H1 (cell line): Measurements from ENCODE around the gene ORAI1. TPM values are rescaled to one million over a fixed set of nuclear protein-coding genes. Genes with fewer than 3 reads are reported as not detected.

Experiments used
- CTCF ChIA-PET: fragments of 300-600 bp; sonication (Branson Sonifier 250); formaldehyde crosslinking; loops from one replicate; lab custom pipeline; 2021; ENCODE audit not compliant: partially characterized antibody; lab: Charles Lee
- POLR2A ChIA-PET: fragments of 300-600 bp; sonication (Branson Sonifier 250); formaldehyde crosslinking; loops from one replicate; lab custom pipeline; 2021; ENCODE audit warnings: inconsistent platforms; ENCODE audit not compliant: partially characterized antibody; lab: Charles Lee
- DNase-seq, 2 experiments: peaks; one replicate each; pipeline versions ENCODE4 v3.0.0 to v3.0.0-alpha.2; 2010 to 2022; ENCODE audit warnings: low spot score in 2 of 2, low read depth in 1 of 2, mixed read lengths in 1 of 2
- FAIRE-seq: peaks from 2 replicates; lab custom pipeline; 2011; peaks lifted over from hg19 to GRCh38; lab: Jason Lieb, UNC
- H2AFZ ChIP-seq: 2 replicates; pipeline ENCODE4 v1.8.1; 2012; ENCODE audit warnings: low read length, inconsistent platforms
- H2AK5ac ChIP-seq: 2 replicates; pipeline ENCODE4 v1.6.1; 2013; ENCODE audit warnings: low read depth, low read length
- H2BK120ac ChIP-seq: replicated peaks from 2 replicates; pipeline ENCODE3; 2013; ENCODE audit warnings: low read depth, low read length, inconsistent platforms
- H2BK12ac ChIP-seq: 2 replicates; pipeline ENCODE4 v1.6.1; 2013; ENCODE audit warnings: low read depth, low read length
- H2BK15ac ChIP-seq: 2 replicates; pipeline ENCODE4 v1.6.1; 2013; ENCODE audit warnings: low read length
- H2BK20ac ChIP-seq: 2 replicates; pipeline ENCODE4 v1.6.1; 2013; ENCODE audit warnings: low read length
- H2BK5ac ChIP-seq: 2 replicates; pipeline ENCODE4 v1.6.1; 2013; ENCODE audit warnings: low read depth, low read length
- H3K14ac ChIP-seq: 2 replicates; pipeline ENCODE4 v1.6.1; 2013; ENCODE audit warnings: inconsistent platforms; ENCODE audit not compliant: insufficient read length
- H3K18ac ChIP-seq: 2 replicates; pipeline ENCODE4 v1.6.1; 2013; ENCODE audit warnings: low read length; ENCODE audit errors: extremely low read depth
- H3K23ac ChIP-seq: 2 replicates; pipeline ENCODE4 v1.6.1; 2013; ENCODE audit warnings: inconsistent platforms; ENCODE audit not compliant: insufficient read length
- H3K23me2 ChIP-seq: 2 replicates; pipeline ENCODE4 v1.6.1; 2013; ENCODE audit warnings: low read depth, low read length
- H3K27ac ChIP-seq: 2 replicates; pipeline ENCODE4 v1.6.1; 2011; ENCODE audit warnings: low read depth, low read length, inconsistent platforms
- H3K27me3 ChIP-seq, 4 experiments: replicated peaks in 1 of 4; 1 replicate in 1 of 4; 2 replicates in 3 of 4; pipeline versions ENCODE4 v1.6.1 to v1.8.1; 2011 to 2013; ENCODE audit warnings: low read length in 3 of 4, mild to moderate bottlenecking in 3 of 4, inconsistent platforms in 2 of 4, mixed read lengths in 2 of 4, moderate library complexity in 1 of 4; ENCODE audit not compliant: control insufficient read depth in 3 of 4, insufficient read depth in 3 of 4; ENCODE audit errors: extremely low read depth in 1 of 4
- H3K36me3 ChIP-seq, 4 experiments: 2 replicates each; pipeline versions ENCODE4 v1.6.1 to v1.8.1; 2011 to 2013; ENCODE audit warnings: mild to moderate bottlenecking in 4 of 4, low read length in 3 of 4, moderate library complexity in 2 of 4, control low read depth in 1 of 4, inconsistent platforms in 1 of 4; ENCODE audit not compliant: insufficient read depth in 4 of 4, control insufficient read depth in 2 of 4
- H3K4ac ChIP-seq: replicated peaks from 2 replicates; pipeline ENCODE3; 2013; ENCODE audit warnings: low read length, low read depth, mixed read lengths, inconsistent platforms; ENCODE audit not compliant: insufficient read length
- H3K4me1 ChIP-seq, 4 experiments: replicated peaks in 1 of 4; 1 replicate in 1 of 4; 2 replicates in 3 of 4; pipeline versions ENCODE4 v1.6.1 to v1.8.1; 2011 to 2013; ENCODE audit warnings: low read length in 3 of 4, inconsistent platforms in 2 of 4, mixed read lengths in 1 of 4; ENCODE audit not compliant: insufficient read depth in 4 of 4, control insufficient read depth in 3 of 4
- H3K4me2 ChIP-seq, 2 experiments: 2 replicates each; pipeline versions ENCODE4 v1.6.1 to v1.8.1; 2011 to 2013; ENCODE audit warnings: low read depth in 2 of 2, low read length in 2 of 2, control low read depth in 1 of 2, inconsistent platforms in 1 of 2, mild to moderate bottlenecking in 1 of 2; ENCODE audit not compliant: insufficient read depth in 1 of 2
- H3K4me3 ChIP-seq, 4 experiments: fragments of 200-600, 300-600 bp in 1 of 4; sonication (generic), shearing (Covaris generic), sonication (Bioruptor Twin) in 1 of 4; 2 replicates each; pipeline versions ENCODE4 v1.5.1 to v1.8.1; 2011 to 2016; ENCODE audit warnings: low read length in 4 of 4, low read depth in 3 of 4, control low read depth in 2 of 4, inconsistent platforms in 2 of 4, mild to moderate bottlenecking in 2 of 4, mixed read lengths in 1 of 4, moderate library complexity in 1 of 4; ENCODE audit not compliant: insufficient read depth in 2 of 4; ENCODE audit errors: extremely low read depth in 1 of 4
- H3K56ac ChIP-seq: replicated peaks from 2 replicates; pipeline ENCODE3; 2013; ENCODE audit warnings: low read depth, mild to moderate bottlenecking, mixed read lengths, low read length, inconsistent platforms; ENCODE audit not compliant: insufficient read length
- H3K79me1 ChIP-seq: 2 replicates; pipeline ENCODE4 v1.6.1; 2013; ENCODE audit warnings: low read depth, low read length, control low read depth
- H3K79me2 ChIP-seq, 2 experiments: 2 replicates each; pipeline versions ENCODE4 v1.6.1 to v1.8.1; 2012 to 2013; ENCODE audit warnings: low read length in 2 of 2, mild to moderate bottlenecking in 2 of 2, inconsistent platforms in 1 of 2; ENCODE audit not compliant: insufficient read depth in 2 of 2, control insufficient read depth in 1 of 2
- H3K9ac ChIP-seq, 4 experiments: replicated peaks in 1 of 4; 1 replicate in 1 of 4; 2 replicates in 3 of 4; pipeline versions ENCODE4 v1.6.1 to v1.8.1; 2011 to 2013; ENCODE audit warnings: low read depth in 3 of 4, low read length in 3 of 4, control low read depth in 2 of 4, mild to moderate bottlenecking in 2 of 4, moderate library complexity in 2 of 4, inconsistent platforms in 1 of 4; ENCODE audit errors: extremely low read depth in 1 of 4
- H3K9me3 ChIP-seq, 2 experiments: 2 replicates each; pipeline versions ENCODE4 v1.6.1 to v1.8.1; 2012 to 2013; ENCODE audit warnings: mild to moderate bottlenecking in 2 of 2, moderate library complexity in 2 of 2, control low read depth in 1 of 2, inconsistent platforms in 1 of 2, low read depth in 1 of 2, low read length in 1 of 2, mixed read lengths in 1 of 2; ENCODE audit not compliant: insufficient read depth in 2 of 2
- H4K20me1 ChIP-seq, 2 experiments: replicated peaks in 1 of 2; 2 replicates each; pipeline versions ENCODE3 to v1.8.1; 2011 to 2013; ENCODE audit warnings: inconsistent platforms in 2 of 2, low read length in 2 of 2, mild to moderate bottlenecking in 1 of 2; ENCODE audit not compliant: insufficient read depth in 2 of 2, control insufficient read depth in 1 of 2
- H4K5ac ChIP-seq: 2 replicates; pipeline ENCODE4 v1.6.1; 2013; ENCODE audit warnings: low read length, low read depth, mixed read lengths, inconsistent platforms; ENCODE audit not compliant: insufficient read length
- H4K8ac ChIP-seq: 2 replicates; pipeline ENCODE4 v1.8.0; 2013; ENCODE audit warnings: mild to moderate bottlenecking, moderate library complexity, low read length, inconsistent platforms; ENCODE audit not compliant: insufficient read depth; ENCODE audit errors: extremely low read depth
- H4K91ac ChIP-seq: replicated peaks from 2 replicates; pipeline ENCODE3; 2013; ENCODE audit warnings: low read length, mixed read lengths, inconsistent platforms; ENCODE audit not compliant: insufficient read length
- GTF2F1 ChIP-seq: IDR thresholded peaks from 2 replicates; pipeline ENCODE4 v1.6.1; 2012; ENCODE audit warnings: low read depth, low read length, improper control_type of control experiment, borderline replicate concordance
- KDM1A ChIP-seq: fragments of 200-600, 300-600 bp; sonication (generic); IDR thresholded peaks from 2 replicates; pipeline ENCODE4 v1.7.1; 2016; ENCODE audit warnings: mild to moderate bottlenecking, low read length, borderline replicate concordance
- WGBS, 2 experiments: shearing (Covaris generic) in 1 of 2; methylation state at CpG; one replicate each; pipeline versions ENCODE4 v1.1.6 to v1.1.7; 2013 to 2015; ENCODE audit warnings: low lambda C conversion rate in 2 of 2, mixed read lengths in 2 of 2, inconsistent platforms in 1 of 2, low coverage in 1 of 2, missing lambda C conversion rate in 1 of 2; ENCODE audit not compliant: insufficient replicate concordance in 2 of 2, insufficient coverage in 1 of 2, insufficient read length in 1 of 2; ENCODE audit errors: extremely low coverage in 1 of 2, missing lambda C conversion rate in 1 of 2; 5-methylcytosine and 5-hydroxymethylcytosine counted together
- polyA plus RNA-seq, 7 experiments: library from polyadenylated mRNA; depleted of rRNA in 3 of 7; stranded (reverse) in 5 of 7; unstranded in 2 of 7; fragments of >200 nt in 5 of 7; fragments of 200-250 nt in 2 of 7; gene quantifications; 1 replicate in 5 of 7; 2 replicates in 1 of 7; 4 replicates in 1 of 7; pipeline versions ENCODE4 v1.2.1 to v1.2.3, GENCODE V29; 2011 to 2013; ENCODE audit warnings: missing spikeins in 2 of 7, mixed read lengths in 2 of 7
- total RNA-seq: library from RNA; stranded (reverse); fragmentation: NEBNext Ultra II Directional; extraction: Animal tissue kit (Norgen Biotek cat#: 25700); gene quantifications from 2 replicates; pipeline ENCODE4 v1.2.1, GENCODE V29; 2021

ORAI1 gene
- total and polyA plus RNA-seq, 2 of the 8 experiments (the other 6 are each of a cell fraction or from before 2014, with no cell fraction given), result 29.9 to 71.5 TPM

DNA sequence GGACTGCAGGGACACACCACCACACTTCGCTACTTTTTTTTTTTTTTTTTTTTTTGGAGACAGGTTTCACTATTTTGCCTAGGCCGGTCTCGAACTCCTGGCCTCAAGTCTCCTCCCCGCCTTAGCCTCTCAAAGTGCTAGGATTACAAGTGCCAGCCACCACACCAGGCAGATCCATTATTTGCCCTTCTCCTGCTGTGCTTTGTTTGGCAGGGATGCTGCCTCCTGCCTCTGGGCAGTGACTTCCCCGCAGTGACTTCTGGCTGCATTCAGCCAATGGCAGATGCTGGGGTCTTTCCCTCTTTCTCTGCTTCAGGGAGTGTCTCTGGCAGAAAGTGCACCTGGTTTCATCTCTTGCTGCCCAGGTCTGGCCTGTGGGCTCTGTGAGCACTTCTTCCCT lies 49.9 kb downstream of the ORAI1 start:
- H3K4ac ChIP-seq, result no peak overlapping the region
- no peaks in the 10 kb centered on the region for H3K27me3 ChIP-seq
- H2AFZ ChIP-seq, result no peak overlapping the region
- no peak overlapping the region for H2BK120ac ChIP-seq
- no peak overlapping the region for H3K18ac ChIP-seq
- TF ChIP-seq GTF2F1 (no peak), KDM1A (peak; percentile 42; the same call in 1 of the 2 replicates)
- POLR2A ChIA-PET, result interaction anchor here (2.7 kb wide), 1 partner anchor 16 kb away, joined by 12 read pairs; no protein-coding TSS in a partner anchor
- WGBS, 2 experiments, result 86% methylated on average over 4 of the region's 5 CpGs; no CpG with 5 or more reads in 1 of the 2 experiments
- H2BK12ac ChIP-seq, result peak overlapping the region; percentile 43; the same call in 1 of the 2 replicates
- H3K14ac ChIP-seq, result no peak overlapping the region
- no peak for DNase-seq
- H2BK20ac ChIP-seq, result no peak overlapping the region
- 0 out of 2 replicates have a peak overlapping the region, but pooled peaks have one; percentile 72 for H2BK15ac ChIP-seq
- peaks cover 0 to 16% (median 5%) of the 10 kb centered on the region in 4 experiments; a peak in 6 of 7 replicates for H3K4me1 ChIP-seq
- H3K23ac ChIP-seq, result no peak overlapping the region
- H4K5ac ChIP-seq, result no peak overlapping the region
- H3K56ac ChIP-seq, result no peak overlapping the region
- no peak overlapping the region for H3K4me3 ChIP-seq
- H3K36me3 ChIP-seq, result no peaks in the 10 kb centered on the region
- no peaks in the 10 kb centered on the region for H3K9me3 ChIP-seq
- no peak overlapping the region for H3K9ac ChIP-seq
- no peaks in the 10 kb centered on the region for H3K79me1 ChIP-seq
- no peak overlapping the region for H4K91ac ChIP-seq
- H3K4me2 ChIP-seq, result no peak overlapping the region
- CTCF ChIA-PET, result interaction anchor here (0.8 to 1.2 kb wide), 2 partner anchors 10 to 23 kb away, joined by 3 read pairs; no protein-coding TSS in a partner anchor
- no peak overlapping the region for H2BK5ac ChIP-seq
- no peaks in the 10 kb centered on the region; the same call in 1 of the 2 replicates for H3K23me2 ChIP-seq
- no peak overlapping the region for H2AK5ac ChIP-seq
- H4K20me1 ChIP-seq, result no peaks in the 10 kb centered on the region
- no peaks in the 10 kb centered on the region for H3K79me2 ChIP-seq
- no peak for FAIRE-seq
- H4K8ac ChIP-seq, result peak overlapping the region; percentile 12; the same call in 1 of the 2 replicates
- H3K27ac ChIP-seq, result no peak overlapping the region
